SU-DHL-6 (cell line): ENCODE data around the gene HS6ST3.

Experiments
- H2AFZ ChIP-seq: fragments of 200-600 bp; sonication (generic); 2 replicates; pipeline ENCODE4 v1.6.1; 2014; ENCODE audit warnings: low read depth, mild to moderate bottlenecking, moderate library complexity, mixed read lengths, antibody characterized with exemption, low read length; ENCODE audit not compliant: severe bottlenecking
- H3F3A ChIP-seq: fragments of 200-600 bp; shearing (Covaris generic); 2 replicates; pipeline ENCODE4 v1.6.0; 2016; ENCODE audit warnings: antibody characterized with exemption, mild to moderate bottlenecking; ENCODE audit not compliant: insufficient read depth
- H3K27ac ChIP-seq: fragments of 200-600 bp; sonication (generic); 2 replicates; pipeline ENCODE4 v1.5.1; 2016; ENCODE audit warnings: low read depth, mild to moderate bottlenecking, low read length, moderate library complexity, mixed read lengths
- H3K27me3 ChIP-seq: fragments of 200-600 bp; sonication (generic), shearing (Covaris generic); 2 replicates; pipeline ENCODE4 v1.6.0; 2014; ENCODE audit warnings: mild to moderate bottlenecking, low read length
- H3K36me3 ChIP-seq: fragments of 200-600 bp; sonication (generic); 2 replicates; pipeline ENCODE4 v1.6.1; 2014; ENCODE audit warnings: mild to moderate bottlenecking, low read length, mixed read lengths
- H3K4me2 ChIP-seq: fragments of 300-600, 200-600 bp; shearing (Covaris generic), sonication (generic); 2 replicates; pipeline ENCODE4 v1.6.0; 2014; ENCODE audit warnings: low read length, low read depth, mild to moderate bottlenecking; ENCODE audit not compliant: poor library complexity, severe bottlenecking
- H3K4me3 ChIP-seq: fragments of 200-600 bp; sonication (generic); 2 replicates; pipeline ENCODE4 v1.5.1; 2014; ENCODE audit warnings: antibody characterized with exemption, low read length, mild to moderate bottlenecking, mixed read lengths; ENCODE audit not compliant: insufficient read depth, poor library complexity, severe bottlenecking
- H3K79me2 ChIP-seq: fragments of 200-600 bp; sonication (generic); 2 replicates; pipeline ENCODE4 v1.6.1; 2014; ENCODE audit warnings: mild to moderate bottlenecking, low read length, moderate library complexity; ENCODE audit not compliant: insufficient read depth
- H3K9ac ChIP-seq: fragments of 200-600 bp; sonication (generic); 2 replicates; pipeline ENCODE4 v1.7.0; 2014; ENCODE audit warnings: mild to moderate bottlenecking, low read length
- H3K9me2 ChIP-seq: fragments of 200-600 bp; sonication (generic); replicated peaks from 2 replicates; pipeline ENCODE4 v1.6.1; 2014; ENCODE audit warnings: low read length; ENCODE audit not compliant: insufficient read depth
- H3K9me3 ChIP-seq: fragments of 200-600 bp; sonication (generic); 2 replicates; pipeline ENCODE4 v1.6.1; 2014; ENCODE audit warnings: low read length, mixed read lengths; ENCODE audit not compliant: insufficient read depth
- H4K20me1 ChIP-seq: fragments of 200-600 bp; sonication (generic); 2 replicates; pipeline ENCODE4 v1.6.1; 2014; ENCODE audit warnings: low read depth, mild to moderate bottlenecking, antibody characterized with exemption, low read length, moderate library complexity, mixed read lengths
- CTCF ChIP-seq: fragments of 200-600 bp; sonication (generic); IDR thresholded peaks from one replicate; pipeline ENCODE4 v1.5.1; 2017; ENCODE audit warnings: antibody characterized with exemption, mild to moderate bottlenecking, low read length, moderate library complexity; ENCODE audit not compliant: insufficient read depth, poor library complexity, severe bottlenecking
- EZH2phosphoT487 ChIP-seq: fragments of 200-600 bp; sonication (generic), shearing (Covaris generic); conservative IDR thresholded peaks from 2 replicates; pipeline ENCODE4 v1.6.1; 2018; ENCODE audit warnings: mild to moderate bottlenecking, antibody characterized with exemption, low read length, moderate library complexity, mixed read lengths

The HS6ST3 gene

GRCh38 chr13:96858133-96858826 lies 768.4 kb downstream of the HS6ST3 start:
- Histone ChIP-seq H3K4me3 (no peak overlapping the region), H3K36me3 (no peaks in the 10 kb centered on the region), H3K4me2 (no peak overlapping the region), H3K27me3 (no peaks in the 10 kb centered on the region), H3K9ac (no peak overlapping the region), H4K20me1 (no peaks in the 10 kb centered on the region), H3K9me2 (no peaks in the 10 kb centered on the region), H3K79me2 (no peaks in the 10 kb centered on the region), H3K9me3 (no peaks in the 10 kb centered on the region), H3F3A (no peaks in the 10 kb centered on the region), H3K27ac (no peak overlapping the region), H2AFZ (no peak overlapping the region)
- TF ChIP-seq CTCF, result no peak
- no peak for TF ChIP-seq EZH2phosphoT487

GRCh38 chr13:96860882-96861281 lies 771.0 kb downstream of the HS6ST3 start:
- Histone ChIP-seq H3K9ac (no peak overlapping the region), H3K27ac (no peak overlapping the region), H3K4me2 (no peak overlapping the region), H2AFZ (no peak overlapping the region), H4K20me1 (no peaks in the 10 kb centered on the region), H3K27me3 (no peaks in the 10 kb centered on the region), H3K9me3 (no peaks in the 10 kb centered on the region), H3K79me2 (no peaks in the 10 kb centered on the region), H3K4me3 (no peak overlapping the region), H3K36me3 (no peaks in the 10 kb centered on the region), H3K9me2 (no peaks in the 10 kb centered on the region), H3F3A (no peaks in the 10 kb centered on the region)
- TF ChIP-seq CTCF, result no peak
- TF ChIP-seq EZH2phosphoT487, result no peak

GRCh38 chr13:96862093-96862492 lies 772.2 kb downstream of the HS6ST3 start:
- Histone ChIP-seq H3K27ac (no peak overlapping the region), H3K4me3 (no peak overlapping the region), H3K36me3 (no peaks in the 10 kb centered on the region), H3K79me2 (no peaks in the 10 kb centered on the region), H3K4me2 (no peak overlapping the region), H4K20me1 (no peaks in the 10 kb centered on the region), H3K27me3 (no peaks in the 10 kb centered on the region), H3K9me3 (no peaks in the 10 kb centered on the region), H2AFZ (no peak overlapping the region), H3K9ac (no peak overlapping the region), H3K9me2 (no peaks in the 10 kb centered on the region), H3F3A (no peaks in the 10 kb centered on the region)
- TF ChIP-seq CTCF (no peak), EZH2phosphoT487 (no peak)
